GM12874 (cell line): ENCODE measurements around the gene REPIN1.

Source experiments
- TF ChIP-seq, protein P1 (sequence below): IDR thresholded peaks from 2 replicates; pipeline ENCODE4 v1.5.1; 2011; ENCODE audit warnings: low read depth, mild to moderate bottlenecking, control low read depth, low read length, moderate library complexity; ENCODE audit not compliant: insufficient read depth

The REPIN1 gene

GRCh38 chr7:150374026-150374425 lies 5.4 kb downstream of the REPIN1 start:
- TF ChIP-seq, protein P1, sequence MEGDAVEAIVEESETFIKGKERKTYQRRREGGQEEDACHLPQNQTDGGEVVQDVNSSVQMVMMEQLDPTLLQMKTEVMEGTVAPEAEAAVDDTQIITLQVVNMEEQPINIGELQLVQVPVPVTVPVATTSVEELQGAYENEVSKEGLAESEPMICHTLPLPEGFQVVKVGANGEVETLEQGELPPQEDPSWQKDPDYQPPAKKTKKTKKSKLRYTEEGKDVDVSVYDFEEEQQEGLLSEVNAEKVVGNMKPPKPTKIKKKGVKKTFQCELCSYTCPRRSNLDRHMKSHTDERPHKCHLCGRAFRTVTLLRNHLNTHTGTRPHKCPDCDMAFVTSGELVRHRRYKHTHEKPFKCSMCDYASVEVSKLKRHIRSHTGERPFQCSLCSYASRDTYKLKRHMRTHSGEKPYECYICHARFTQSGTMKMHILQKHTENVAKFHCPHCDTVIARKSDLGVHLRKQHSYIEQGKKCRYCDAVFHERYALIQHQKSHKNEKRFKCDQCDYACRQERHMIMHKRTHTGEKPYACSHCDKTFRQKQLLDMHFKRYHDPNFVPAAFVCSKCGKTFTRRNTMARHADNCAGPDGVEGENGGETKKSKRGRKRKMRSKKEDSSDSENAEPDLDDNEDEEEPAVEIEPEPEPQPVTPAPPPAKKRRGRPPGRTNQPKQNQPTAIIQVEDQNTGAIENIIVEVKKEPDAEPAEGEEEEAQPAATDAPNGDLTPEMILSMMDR: no peak

- TF ChIP-seq, protein P1: no peak
These were observed 5.8 kb downstream of the REPIN1 start for GRCh38 chr7:150374472-150374871.

GRCh38 chr7:150375662-150376521 lies 7.3 kb downstream of the REPIN1 start:
- TF ChIP-seq, protein P1: no peak

DNA sequence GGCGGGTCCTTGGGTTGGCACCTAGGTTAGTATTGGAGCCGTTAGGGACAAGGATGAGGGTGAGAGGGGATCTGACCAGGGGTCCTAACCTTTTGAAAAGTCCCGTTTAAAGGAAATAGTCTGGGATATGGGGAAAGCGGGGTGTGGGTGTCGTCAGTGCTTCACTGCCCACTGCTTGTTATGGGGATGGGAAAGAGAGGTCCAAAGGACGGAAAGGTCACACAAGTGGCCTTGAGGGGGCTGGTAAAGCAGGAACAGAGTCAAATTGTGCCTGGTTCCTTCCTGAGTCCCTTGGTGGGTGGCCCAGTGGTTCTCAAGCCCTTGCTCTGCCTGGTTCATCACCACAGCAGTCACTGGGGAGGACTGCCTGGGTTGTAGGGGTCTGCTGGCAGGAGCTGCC lies 7.9 kb downstream of the REPIN1 start:
- TF ChIP-seq, protein P1: no peak

- TF ChIP-seq, protein P1: no peak
These were observed 8.6 kb downstream of the REPIN1 start for GRCh38 chr7:150377196-150377595.

DNA sequence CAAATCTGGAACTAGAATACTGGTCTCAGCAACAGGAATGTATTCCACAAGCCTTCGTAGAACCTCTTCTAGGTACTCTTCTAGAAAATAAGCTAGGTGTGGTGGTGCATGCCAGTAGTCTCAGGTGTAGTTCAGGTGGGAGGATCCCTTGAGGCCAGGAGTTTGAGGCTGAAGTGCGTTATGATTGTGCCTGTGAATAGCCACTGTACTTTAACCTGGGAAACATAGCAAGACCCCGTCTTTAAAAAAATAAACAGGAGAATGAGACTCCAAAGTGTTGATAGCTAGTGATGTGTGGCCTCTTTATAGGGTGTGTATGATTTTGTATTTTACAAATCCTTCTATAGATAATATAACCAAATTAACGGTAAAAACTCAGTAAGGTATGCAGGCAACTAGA lies 9.0 kb downstream of the REPIN1 start:
- TF ChIP-seq, protein P1: no peak

DNA sequence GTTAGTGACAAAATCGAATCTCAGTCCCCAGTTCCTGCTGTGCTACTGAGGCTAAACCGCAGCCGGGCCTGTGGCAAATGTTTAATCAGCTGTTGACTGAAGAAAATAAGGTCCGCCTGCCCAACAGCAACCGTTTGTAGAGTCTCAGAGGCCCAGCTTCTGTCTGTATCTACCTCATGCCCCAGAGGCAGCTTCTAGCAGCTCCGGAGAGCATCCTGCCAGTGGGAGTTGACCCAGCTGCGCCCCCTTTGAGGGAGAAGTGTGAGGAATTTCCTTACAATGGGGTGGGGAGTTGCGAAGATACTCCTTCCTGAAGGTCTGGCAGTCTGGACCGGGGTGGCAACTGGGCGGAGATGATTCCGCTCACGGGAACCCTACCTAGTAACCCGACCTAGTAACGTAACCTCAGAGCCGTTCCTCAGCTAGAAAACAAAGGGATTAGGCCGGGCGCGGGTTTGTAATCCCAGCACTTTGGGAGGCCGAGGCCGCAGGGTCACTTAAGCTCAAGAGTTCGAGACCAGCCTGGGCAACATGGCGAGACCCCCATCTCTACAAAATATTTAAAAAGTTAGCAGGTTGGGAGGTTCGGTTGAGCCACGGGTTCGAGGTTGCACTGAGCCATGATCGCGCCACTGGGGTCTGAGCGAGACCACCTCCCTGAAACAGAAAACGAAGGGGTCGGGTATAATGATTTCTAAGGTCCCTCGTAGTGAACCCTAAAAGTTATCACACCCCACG lies 9.7 kb downstream of the REPIN1 start:
- TF ChIP-seq, protein P1: no peak
